Loucy (cell line): ENCODE results near the gene IGLL1.

Experiments used
- EZH2phosphoT487 ChIP-seq: fragments of 200-600 bp; IDR thresholded peaks from 2 replicates; pipeline ENCODE4 v1.6.1; 2018; ENCODE audit warnings: antibody characterized with exemption, mild to moderate bottlenecking, moderate library complexity, borderline replicate concordance
- TF ChIP-seq, protein P1 (sequence below): fragments of 200-600 bp; sonication (generic); conservative IDR thresholded peaks from 2 replicates; pipeline ENCODE4 v1.5.1; 2014; ENCODE audit warnings: mild to moderate bottlenecking, antibody characterized with exemption, low read length

DNA sequence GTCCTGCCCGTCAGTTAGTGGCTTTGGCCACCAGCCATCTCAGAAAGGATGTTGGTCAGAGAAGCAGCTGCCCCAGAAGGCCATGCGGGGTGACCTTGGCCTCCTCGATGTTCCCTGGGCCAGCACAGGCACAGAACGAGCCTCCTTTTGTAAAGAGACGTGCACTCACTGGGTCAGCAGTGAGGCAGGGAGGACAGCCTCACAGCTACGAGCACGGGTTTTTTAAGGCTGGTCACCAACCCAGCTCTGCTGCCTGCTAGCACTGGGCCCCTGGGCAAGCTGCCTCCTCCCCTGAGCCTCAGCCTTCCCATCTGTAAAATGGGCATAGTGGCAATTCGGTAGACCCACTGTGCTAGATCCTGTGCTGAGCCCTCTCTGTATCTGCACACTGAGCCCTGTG lies 10.8 kb downstream of the IGLL1 start:
- TF ChIP-seq, protein P1, sequence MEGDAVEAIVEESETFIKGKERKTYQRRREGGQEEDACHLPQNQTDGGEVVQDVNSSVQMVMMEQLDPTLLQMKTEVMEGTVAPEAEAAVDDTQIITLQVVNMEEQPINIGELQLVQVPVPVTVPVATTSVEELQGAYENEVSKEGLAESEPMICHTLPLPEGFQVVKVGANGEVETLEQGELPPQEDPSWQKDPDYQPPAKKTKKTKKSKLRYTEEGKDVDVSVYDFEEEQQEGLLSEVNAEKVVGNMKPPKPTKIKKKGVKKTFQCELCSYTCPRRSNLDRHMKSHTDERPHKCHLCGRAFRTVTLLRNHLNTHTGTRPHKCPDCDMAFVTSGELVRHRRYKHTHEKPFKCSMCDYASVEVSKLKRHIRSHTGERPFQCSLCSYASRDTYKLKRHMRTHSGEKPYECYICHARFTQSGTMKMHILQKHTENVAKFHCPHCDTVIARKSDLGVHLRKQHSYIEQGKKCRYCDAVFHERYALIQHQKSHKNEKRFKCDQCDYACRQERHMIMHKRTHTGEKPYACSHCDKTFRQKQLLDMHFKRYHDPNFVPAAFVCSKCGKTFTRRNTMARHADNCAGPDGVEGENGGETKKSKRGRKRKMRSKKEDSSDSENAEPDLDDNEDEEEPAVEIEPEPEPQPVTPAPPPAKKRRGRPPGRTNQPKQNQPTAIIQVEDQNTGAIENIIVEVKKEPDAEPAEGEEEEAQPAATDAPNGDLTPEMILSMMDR = no peak
- TF ChIP-seq EZH2phosphoT487 = no peak
